ENCODE data around the gene OSBPL7. TPM values are rescaled to one million over a fixed set of nuclear protein-coding genes. Genes with fewer than 3 reads are reported as not detected.

The OSBPL7 gene
- total and polyA plus RNA-seq, 4 donors = 7.6 to 25.3 (median 11.0) TPM

GRCh38 chr17:47810901-47811635 is 10.5 kb downstream of the OSBPL7 start:
- WGBS, 2 donors = 80 to 86% methylated on average over 9 of the region's 9 CpGs
- Histone ChIP-seq H3K27me3 (ENCODE audit: control insufficient read depth in 3 of 3, insufficient read depth in 3 of 3, low read length in 2 of 3) (no peaks in the 10 kb centered on the region), H3K9me3 (ENCODE audit: control insufficient read depth in 4 of 4, insufficient read depth in 3 of 4, low read length in 3 of 4) (no peaks in the 10 kb centered on the region), H3K4me1 (ENCODE audit: control insufficient read depth in 5 of 5, insufficient read depth in 5 of 5, low read length in 5 of 5) (peaks cover 0 to 9% (median 3%) of the 10 kb centered on the region in 5 donors), H3K9ac (ENCODE audit: insufficient read depth in 1 of 2, low read length in 2 of 2) (no peak overlapping the region), H3K4me3 (no peak overlapping the region), H3K27ac (ENCODE audit: low read depth in 1 of 2, low read length in 1 of 2) (peak overlapping the region in 1 of 2 donors; percentile 9), H3K36me3 (ENCODE audit: control insufficient read depth in 4 of 4, insufficient read depth in 4 of 4, low read length in 4 of 4) (peaks cover 3 to 70% (median 17%) of the 10 kb centered on the region in 4 donors)
- TF ChIP-seq, protein P1, sequence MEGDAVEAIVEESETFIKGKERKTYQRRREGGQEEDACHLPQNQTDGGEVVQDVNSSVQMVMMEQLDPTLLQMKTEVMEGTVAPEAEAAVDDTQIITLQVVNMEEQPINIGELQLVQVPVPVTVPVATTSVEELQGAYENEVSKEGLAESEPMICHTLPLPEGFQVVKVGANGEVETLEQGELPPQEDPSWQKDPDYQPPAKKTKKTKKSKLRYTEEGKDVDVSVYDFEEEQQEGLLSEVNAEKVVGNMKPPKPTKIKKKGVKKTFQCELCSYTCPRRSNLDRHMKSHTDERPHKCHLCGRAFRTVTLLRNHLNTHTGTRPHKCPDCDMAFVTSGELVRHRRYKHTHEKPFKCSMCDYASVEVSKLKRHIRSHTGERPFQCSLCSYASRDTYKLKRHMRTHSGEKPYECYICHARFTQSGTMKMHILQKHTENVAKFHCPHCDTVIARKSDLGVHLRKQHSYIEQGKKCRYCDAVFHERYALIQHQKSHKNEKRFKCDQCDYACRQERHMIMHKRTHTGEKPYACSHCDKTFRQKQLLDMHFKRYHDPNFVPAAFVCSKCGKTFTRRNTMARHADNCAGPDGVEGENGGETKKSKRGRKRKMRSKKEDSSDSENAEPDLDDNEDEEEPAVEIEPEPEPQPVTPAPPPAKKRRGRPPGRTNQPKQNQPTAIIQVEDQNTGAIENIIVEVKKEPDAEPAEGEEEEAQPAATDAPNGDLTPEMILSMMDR (IDR thresholded peaks at IDR 0.05; ENCODE audit: control extremely low read depth, extremely low read depth) = no peak
- no peak for ATAC-seq (ENCODE audit: insufficient read depth, low FRiP score)
- DNase-seq = no peak

GRCh38 chr17:47810200-47810821 is 11.3 kb downstream of the OSBPL7 start:
- peak overlapping the region in 1 of 2 donors; percentile 8 for H3K27ac ChIP-seq (ENCODE audit: low read depth in 1 of 2, low read length in 1 of 2)
- H3K36me3 ChIP-seq (ENCODE audit: control insufficient read depth in 4 of 4, insufficient read depth in 4 of 4, low read length in 4 of 4) = peaks cover 3 to 64% (median 15%) of the 10 kb centered on the region in 4 donors

GRCh38 chr17:47808830-47809480 is 12.6 kb downstream of the OSBPL7 start:
- WGBS, 2 donors = 95% methylated on average over 22 of the region's 22 CpGs
- Histone ChIP-seq H3K27ac (ENCODE audit: low read depth in 1 of 2, low read length in 1 of 2) (no peak overlapping the region), H3K27me3 (ENCODE audit: control insufficient read depth in 3 of 3, insufficient read depth in 3 of 3, low read length in 2 of 3) (no peaks in the 10 kb centered on the region), H3K4me1 (ENCODE audit: control insufficient read depth in 5 of 5, insufficient read depth in 5 of 5, low read length in 5 of 5) (peaks cover 0 to 9% (median 3%) of the 10 kb centered on the region in 5 donors), H3K9ac (ENCODE audit: insufficient read depth in 1 of 2, low read length in 2 of 2) (no peak overlapping the region), H3K36me3 (ENCODE audit: control insufficient read depth in 4 of 4, insufficient read depth in 4 of 4, low read length in 4 of 4) (peaks cover 3 to 51% (median 14%) of the 10 kb centered on the region in 4 donors), H3K4me3 (no peak overlapping the region), H3K9me3 (ENCODE audit: control insufficient read depth in 4 of 4, insufficient read depth in 3 of 4, low read length in 3 of 4) (no peaks in the 10 kb centered on the region)
- TF ChIP-seq, protein P1 (IDR thresholded peaks at IDR 0.05; ENCODE audit: control extremely low read depth, extremely low read depth) = no peak
- DNase-seq = no peak
- no peak for ATAC-seq (ENCODE audit: insufficient read depth, low FRiP score)

More at GRCh38 chr17:47810200-47810821, 11.3 kb downstream of the OSBPL7 start:
- no peaks in the 10 kb centered on the region for H3K27me3 ChIP-seq (ENCODE audit: control insufficient read depth in 3 of 3, insufficient read depth in 3 of 3, low read length in 2 of 3)
- DNase-seq (peak in 2 of 3 donors; percentile 32 to 81), ATAC-seq (ENCODE audit: insufficient read depth, low FRiP score) (peak; percentile 54)
- no peak overlapping the region for H3K4me3 ChIP-seq
- WGBS, 2 donors = 61 to 81% methylated on average over 10 of the region's 10 CpGs
- H3K4me1 ChIP-seq (ENCODE audit: control insufficient read depth in 5 of 5, insufficient read depth in 5 of 5, low read length in 5 of 5) = peaks cover 0 to 9% (median 3%) of the 10 kb centered on the region in 5 donors
- H3K9me3 ChIP-seq (ENCODE audit: control insufficient read depth in 4 of 4, insufficient read depth in 3 of 4, low read length in 3 of 4) = no peaks in the 10 kb centered on the region
- H3K9ac ChIP-seq (ENCODE audit: insufficient read depth in 1 of 2, low read length in 2 of 2) = no peak overlapping the region
- TF ChIP-seq, protein P1 (IDR thresholded peaks at IDR 0.05; ENCODE audit: control extremely low read depth, extremely low read depth) = no peak
